ENCODE data around the gene CD44.

The CD44 gene

GRCh38 chr11:35139722-35140282, 831 bp downstream of the CD44 start:
- DNase-seq (ENCODE audit: low spot score): no peak

GRCh38 chr11:35141071-35141470, 2.1 kb downstream of the CD44 start:
- no peak for DNase-seq (ENCODE audit: low spot score)

- DNase-seq (ENCODE audit: low spot score): no peak
Measured at GRCh38 chr11:35141571-35141971, 2.6 kb downstream of the CD44 start.

GRCh38 chr11:35142481-35143075, 3.6 kb downstream of the CD44 start:
- DNase-seq (ENCODE audit: low spot score): no peak

GRCh38 chr11:35143297-35144135, 4.5 kb downstream of the CD44 start:
- DNase-seq (ENCODE audit: low spot score): no peak

GRCh38 chr11:35144136-35144741, 5.3 kb downstream of the CD44 start:
- no peak for DNase-seq (ENCODE audit: low spot score)

GRCh38 chr11:35144806-35145205, 5.8 kb downstream of the CD44 start:
- DNase-seq (ENCODE audit: low spot score): no peak

GRCh38 chr11:35145271-35145670, 6.3 kb downstream of the CD44 start:
- DNase-seq (ENCODE audit: low spot score): no peak

GRCh38 chr11:35146074-35146521, 7.1 kb downstream of the CD44 start:
- no peak for DNase-seq (ENCODE audit: low spot score)

GRCh38 chr11:35146711-35147110, 7.7 kb downstream of the CD44 start:
- no peak for DNase-seq (ENCODE audit: low spot score)

GRCh38 chr11:35147235-35147634, 8.3 kb downstream of the CD44 start:
- DNase-seq (ENCODE audit: low spot score): no peak

GRCh38 chr11:35148163-35148837, 9.3 kb downstream of the CD44 start:
- DNase-seq (ENCODE audit: low spot score): no peak

- no peak for DNase-seq (ENCODE audit: low spot score)
Measured at GRCh38 chr11:35150454-35150853, 11.5 kb downstream of the CD44 start.

- DNase-seq (ENCODE audit: low spot score): no peak
Measured at GRCh38 chr11:35151241-35151640, 12.3 kb downstream of the CD44 start.

GRCh38 chr11:35151683-35152280, 12.8 kb downstream of the CD44 start:
- DNase-seq (ENCODE audit: low spot score): peak; percentile 40

GRCh38 chr11:35152575-35152974, 13.6 kb downstream of the CD44 start:
- DNase-seq (ENCODE audit: low spot score): no peak

GRCh38 chr11:35153280-35153679, 14.3 kb downstream of the CD44 start:
- DNase-seq (ENCODE audit: low spot score): no peak

- no peak for DNase-seq (ENCODE audit: low spot score)
Measured at GRCh38 chr11:35154952-35155351, 16.0 kb downstream of the CD44 start.

- DNase-seq (ENCODE audit: low spot score): no peak
Measured at GRCh38 chr11:35155677-35156076, 16.7 kb downstream of the CD44 start.

GRCh38 chr11:35157814-35158700, 19.1 kb downstream of the CD44 start:
- no peak for DNase-seq (ENCODE audit: low spot score)

All from iPS-NIHi11 (cell line).